GM12891 (cell line): ENCODE data around the gene SARDH.

Experiments used
- PAX5 ChIP-seq: IDR thresholded peaks from 2 replicates; pipeline ENCODE4 v1.6.1; 2011; ENCODE audit warnings: low read length, moderate library complexity, mild to moderate bottlenecking; ENCODE audit not compliant: insufficient read depth, severe bottlenecking
- POLR2A ChIP-seq: IDR thresholded peaks from 2 replicates; pipeline ENCODE4 v1.6.1; 2011; ENCODE audit warnings: low read depth, low read length, control low read depth
- POLR2AphosphoS5 ChIP-seq: IDR thresholded peaks from 2 replicates; pipeline ENCODE4 v1.6.1; 2011; ENCODE audit warnings: low read depth, low read length, control low read depth
- TAF1 ChIP-seq: IDR thresholded peaks from 2 replicates; pipeline ENCODE4 v1.6.1; 2011; ENCODE audit warnings: low read depth, low read length, control low read depth

DNA sequence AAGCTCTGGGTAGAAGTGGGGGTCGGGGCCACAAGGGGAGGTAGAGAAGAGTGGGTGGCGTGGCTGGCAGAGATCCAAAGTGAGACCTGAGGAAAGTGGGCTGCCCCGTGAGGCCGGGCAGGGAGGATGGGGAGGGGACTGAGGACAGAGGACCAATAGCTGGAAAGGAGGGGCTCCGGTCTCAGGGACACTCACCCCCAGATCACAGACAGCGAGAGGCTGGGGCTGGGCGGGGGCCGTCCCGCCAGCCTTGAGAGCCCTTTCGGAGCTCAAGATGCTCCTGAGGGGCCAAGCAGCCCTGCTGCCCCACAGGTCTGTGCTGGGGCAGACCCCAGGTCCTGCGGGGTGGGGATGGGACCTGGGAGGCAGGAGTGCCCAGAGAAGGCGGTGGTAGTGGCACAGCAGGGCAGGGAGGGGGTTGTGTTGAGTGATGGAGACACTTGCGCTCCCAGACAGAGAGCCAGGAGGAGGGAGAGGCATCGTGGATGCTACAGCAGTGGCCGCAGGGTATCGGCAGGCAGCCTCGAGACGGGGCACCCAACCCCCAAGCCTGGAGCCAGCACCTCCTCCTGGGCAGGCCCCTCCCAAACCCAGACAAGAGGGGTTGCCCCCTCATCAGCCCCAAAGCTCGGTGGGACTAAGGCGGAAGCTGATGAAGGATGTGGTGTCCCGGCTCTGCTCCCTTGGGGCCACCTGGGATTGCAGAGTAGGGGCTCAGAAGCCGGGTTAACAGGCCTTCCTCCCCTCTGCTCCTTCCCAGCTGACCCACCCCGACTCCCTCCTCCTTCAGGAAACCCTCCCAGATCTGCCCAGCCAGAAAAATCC, 3.4 kb downstream of the SARDH start:
- TF ChIP-seq POLR2A, result no peak
- no peak for TF ChIP-seq POLR2AphosphoS5
- no peak for TF ChIP-seq PAX5
- no peak for TF ChIP-seq TAF1
